Measurements from ENCODE around the gene LGALS7B.
"Not testable (repeated sequence)": the region's sequence is repeated elsewhere in the genome, so short reads cannot be mapped to it uniquely, and the experiment has no call there.

Gene LGALS7B

GRCh38 chr19:38769635-38770211 is 19.3 kb upstream of the LGALS7B start:
- peak; percentile 74 to 85 (median 85) for DNase-seq (ENCODE audit: low read depth in 3 of 3, low spot score in 1 of 3)

- DNase-seq (ENCODE audit: low read depth in 3 of 3, low spot score in 1 of 3) = not testable (repeated sequence)
Measured at GRCh38 chr19:38770228-38770948, 18.6 kb upstream of the LGALS7B start.

GRCh38 chr19:38770949-38771275 is 18.1 kb upstream of the LGALS7B start:
- DNase-seq (ENCODE audit: low read depth in 3 of 3, low spot score in 1 of 3) = not testable (repeated sequence)

GRCh38 chr19:38771569-38771968 is 17.4 kb upstream of the LGALS7B start:
- DNase-seq (ENCODE audit: low read depth in 3 of 3, low spot score in 1 of 3) = not testable (repeated sequence)

GRCh38 chr19:38773469-38774177 is 15.4 kb upstream of the LGALS7B start, which contains the start of gene LGALS7:
Gene LGALS7, minus strand, starts transcription at chr19:38773517. Its CDS starts 25 bp downstream, at chr19:38773492.
- no peak for DNase-seq (ENCODE audit: low read depth in 3 of 3, low spot score in 1 of 3)

- no peak for DNase-seq (ENCODE audit: low read depth in 3 of 3, low spot score in 1 of 3)
Measured at GRCh38 chr19:38774181-38774950, 14.6 kb upstream of the LGALS7B start.

- DNase-seq (ENCODE audit: low read depth in 3 of 3, low spot score in 1 of 3) = no peak
Measured at GRCh38 chr19:38778733-38779132, 10.3 kb upstream of the LGALS7B start.

- no peak for DNase-seq (ENCODE audit: low read depth in 3 of 3, low spot score in 1 of 3)
Measured at GRCh38 chr19:38780443-38780842, 8.6 kb upstream of the LGALS7B start.

GRCh38 chr19:38781058-38781457 is 7.9 kb upstream of the LGALS7B start:
- no peak for DNase-seq (ENCODE audit: low read depth in 3 of 3, low spot score in 1 of 3)

GRCh38 chr19:38782212-38782611 is 6.8 kb upstream of the LGALS7B start:
- DNase-seq (ENCODE audit: low read depth in 3 of 3, low spot score in 1 of 3) = not testable (repeated sequence)

GRCh38 chr19:38784224-38784623 is 4.8 kb upstream of the LGALS7B start:
- no peak for DNase-seq (ENCODE audit: low read depth in 3 of 3, low spot score in 1 of 3)

GRCh38 chr19:38785187-38785699 is 3.8 kb upstream of the LGALS7B start:
- DNase-seq (ENCODE audit: low read depth in 3 of 3, low spot score in 1 of 3) = no peak

GRCh38 chr19:38786061-38786460 is 2.9 kb upstream of the LGALS7B start:
- not testable (repeated sequence) for DNase-seq (ENCODE audit: low read depth in 3 of 3, low spot score in 1 of 3)

GRCh38 chr19:38786572-38787265 is 2.3 kb upstream of the LGALS7B start:
- no peak for DNase-seq (ENCODE audit: low read depth in 3 of 3, low spot score in 1 of 3)

GRCh38 chr19:38790507-38791403 is 1.8 kb downstream of the LGALS7B start:
- not testable (repeated sequence) for DNase-seq (ENCODE audit: low read depth in 3 of 3, low spot score in 1 of 3)

- not testable (repeated sequence) for DNase-seq (ENCODE audit: low read depth in 3 of 3, low spot score in 1 of 3)
Measured at GRCh38 chr19:38791451-38792064, 2.6 kb downstream of the LGALS7B start.

GRCh38 chr19:38792250-38793111 is 3.5 kb downstream of the LGALS7B start:
- peak in 1 of 3 donors; percentile 7 for DNase-seq (ENCODE audit: low read depth in 3 of 3, low spot score in 1 of 3)

- no peak for DNase-seq (ENCODE audit: low read depth in 3 of 3, low spot score in 1 of 3)
Measured at GRCh38 chr19:38793177-38793576, 4.2 kb downstream of the LGALS7B start.

Data from stimulated activated CD4-positive, alpha-beta T cell treated with anti-CD3 and anti-CD28 coated beads, TNF-alpha, amount 100 ng/mL, for 1 hour (primary cell).